ENCODE data around the gene PDLIM3.

DNA sequence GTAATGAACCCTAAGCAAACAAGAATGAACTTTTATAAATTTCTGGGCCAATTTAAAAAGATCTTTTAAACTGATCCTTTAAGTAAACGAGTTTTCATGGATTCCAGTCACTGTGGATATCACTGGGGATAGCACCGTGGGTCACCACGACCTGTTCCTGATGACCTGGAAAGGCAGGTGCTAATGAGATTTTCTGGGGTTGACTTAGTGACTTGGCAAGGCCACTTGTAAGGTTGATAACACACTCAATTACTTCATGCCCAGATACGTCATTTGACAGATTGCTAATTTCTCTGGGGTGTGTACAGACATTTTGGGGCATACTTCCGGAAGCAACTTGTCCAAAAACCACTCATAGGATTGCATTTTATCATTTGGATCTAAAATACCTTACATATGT lies 24.5 kb downstream of the PDLIM3 start:
- TF ChIP-seq, protein P1, sequence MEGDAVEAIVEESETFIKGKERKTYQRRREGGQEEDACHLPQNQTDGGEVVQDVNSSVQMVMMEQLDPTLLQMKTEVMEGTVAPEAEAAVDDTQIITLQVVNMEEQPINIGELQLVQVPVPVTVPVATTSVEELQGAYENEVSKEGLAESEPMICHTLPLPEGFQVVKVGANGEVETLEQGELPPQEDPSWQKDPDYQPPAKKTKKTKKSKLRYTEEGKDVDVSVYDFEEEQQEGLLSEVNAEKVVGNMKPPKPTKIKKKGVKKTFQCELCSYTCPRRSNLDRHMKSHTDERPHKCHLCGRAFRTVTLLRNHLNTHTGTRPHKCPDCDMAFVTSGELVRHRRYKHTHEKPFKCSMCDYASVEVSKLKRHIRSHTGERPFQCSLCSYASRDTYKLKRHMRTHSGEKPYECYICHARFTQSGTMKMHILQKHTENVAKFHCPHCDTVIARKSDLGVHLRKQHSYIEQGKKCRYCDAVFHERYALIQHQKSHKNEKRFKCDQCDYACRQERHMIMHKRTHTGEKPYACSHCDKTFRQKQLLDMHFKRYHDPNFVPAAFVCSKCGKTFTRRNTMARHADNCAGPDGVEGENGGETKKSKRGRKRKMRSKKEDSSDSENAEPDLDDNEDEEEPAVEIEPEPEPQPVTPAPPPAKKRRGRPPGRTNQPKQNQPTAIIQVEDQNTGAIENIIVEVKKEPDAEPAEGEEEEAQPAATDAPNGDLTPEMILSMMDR (IDR thresholded peaks at IDR 0.05), result no peak
- TF ChIP-seq POLR2A (IDR thresholded peaks at IDR 0.05), result no peak
